ENCODE results near the gene INSYN2A.

The INSYN2A gene

GRCh38 chr10:127228195-127228787, 31.9 kb upstream of the INSYN2A start:
- no peak overlapping the region for H3K4me3 ChIP-seq (replicated peaks in 1 of 2; ENCODE audit: low read depth in 2 of 2, low read length in 2 of 2)
- TF ChIP-seq, protein P1, sequence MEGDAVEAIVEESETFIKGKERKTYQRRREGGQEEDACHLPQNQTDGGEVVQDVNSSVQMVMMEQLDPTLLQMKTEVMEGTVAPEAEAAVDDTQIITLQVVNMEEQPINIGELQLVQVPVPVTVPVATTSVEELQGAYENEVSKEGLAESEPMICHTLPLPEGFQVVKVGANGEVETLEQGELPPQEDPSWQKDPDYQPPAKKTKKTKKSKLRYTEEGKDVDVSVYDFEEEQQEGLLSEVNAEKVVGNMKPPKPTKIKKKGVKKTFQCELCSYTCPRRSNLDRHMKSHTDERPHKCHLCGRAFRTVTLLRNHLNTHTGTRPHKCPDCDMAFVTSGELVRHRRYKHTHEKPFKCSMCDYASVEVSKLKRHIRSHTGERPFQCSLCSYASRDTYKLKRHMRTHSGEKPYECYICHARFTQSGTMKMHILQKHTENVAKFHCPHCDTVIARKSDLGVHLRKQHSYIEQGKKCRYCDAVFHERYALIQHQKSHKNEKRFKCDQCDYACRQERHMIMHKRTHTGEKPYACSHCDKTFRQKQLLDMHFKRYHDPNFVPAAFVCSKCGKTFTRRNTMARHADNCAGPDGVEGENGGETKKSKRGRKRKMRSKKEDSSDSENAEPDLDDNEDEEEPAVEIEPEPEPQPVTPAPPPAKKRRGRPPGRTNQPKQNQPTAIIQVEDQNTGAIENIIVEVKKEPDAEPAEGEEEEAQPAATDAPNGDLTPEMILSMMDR (IDR thresholded peaks at IDR 0.05; ENCODE audit: low read depth, low read length) = no peak
- no peak for DNase-seq (ENCODE audit: low read depth in 2 of 2)

DNA sequence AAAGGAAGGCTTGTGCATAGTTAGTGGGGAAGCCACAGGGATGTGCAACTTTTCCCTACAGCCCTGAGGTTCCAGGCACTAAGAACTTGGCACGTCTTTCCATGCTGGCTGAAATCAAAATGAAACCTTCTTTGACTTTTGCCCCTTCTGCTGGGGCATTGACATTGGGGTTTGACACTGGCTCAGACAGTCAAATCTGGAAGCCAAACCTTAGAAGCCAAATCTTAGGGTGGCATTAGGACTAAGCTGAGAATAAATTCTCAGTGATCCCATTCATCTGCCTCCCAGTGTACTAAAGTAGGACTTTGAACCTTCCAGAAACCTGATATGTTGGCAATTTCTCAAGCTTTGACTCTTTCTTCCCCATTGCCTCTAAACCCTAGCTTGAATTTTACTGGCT, 31.3 kb upstream of the INSYN2A start:
- DNase-seq (ENCODE audit: low read depth in 2 of 2) = no peak
- H3K4me3 ChIP-seq (replicated peaks in 1 of 2; ENCODE audit: low read depth in 2 of 2, low read length in 2 of 2) = no peak overlapping the region
- TF ChIP-seq, protein P1 (IDR thresholded peaks at IDR 0.05; ENCODE audit: low read depth, low read length) = no peak

GRCh38 chr10:127227027-127227426, 30.6 kb upstream of the INSYN2A start:
- DNase-seq (ENCODE audit: low read depth in 2 of 2) = no peak
- H3K4me3 ChIP-seq (replicated peaks in 1 of 2; ENCODE audit: low read depth in 2 of 2, low read length in 2 of 2) = no peak overlapping the region
- TF ChIP-seq, protein P1 (IDR thresholded peaks at IDR 0.05; ENCODE audit: low read depth, low read length) = no peak

GRCh38 chr10:127221281-127221680, 24.9 kb upstream of the INSYN2A start:
- TF ChIP-seq, protein P1 (IDR thresholded peaks at IDR 0.05; ENCODE audit: low read depth, low read length) = no peak
- no peak for DNase-seq (ENCODE audit: low read depth in 2 of 2)
- no peak overlapping the region for H3K4me3 ChIP-seq (replicated peaks in 1 of 2; ENCODE audit: low read depth in 2 of 2, low read length in 2 of 2)

GRCh38 chr10:127218658-127219057, 22.3 kb upstream of the INSYN2A start:
- TF ChIP-seq, protein P1 (IDR thresholded peaks at IDR 0.05; ENCODE audit: low read depth, low read length) = no peak
- DNase-seq (ENCODE audit: low read depth in 2 of 2) = no peak
- H3K4me3 ChIP-seq (replicated peaks in 1 of 2; ENCODE audit: low read depth in 2 of 2, low read length in 2 of 2) = no peak overlapping the region

GRCh38 chr10:127216786-127217185, 20.4 kb upstream of the INSYN2A start:
- TF ChIP-seq, protein P1 (IDR thresholded peaks at IDR 0.05; ENCODE audit: low read depth, low read length) = no peak
- peak; percentile 8 to 9 for DNase-seq (ENCODE audit: low read depth in 2 of 2)
- H3K4me3 ChIP-seq (replicated peaks in 1 of 2; ENCODE audit: low read depth in 2 of 2, low read length in 2 of 2) = no peak overlapping the region

- no peak overlapping the region for H3K4me3 ChIP-seq (replicated peaks in 1 of 2; ENCODE audit: low read depth in 2 of 2, low read length in 2 of 2)
- TF ChIP-seq, protein P1 (IDR thresholded peaks at IDR 0.05; ENCODE audit: low read depth, low read length) = no peak
- DNase-seq (ENCODE audit: low read depth in 2 of 2) = no peak
Measured at GRCh38 chr10:127216274-127216673, 19.9 kb upstream of the INSYN2A start.

Measured in cardiac fibroblast (primary cell).